Measurements from ENCODE around the gene SPAG7.

GRCh38 chr17:4973256-4974114, 5.9 kb upstream of the SPAG7 start:
- TF ChIP-seq REST (tag by site-specific recombination; IDR thresholded peaks at IDR 0.05) (no peak), ZBTB7A (tag by site-specific recombination; IDR thresholded peaks at IDR 0.05; ENCODE audit: low read depth) (no peak), ZNF16 (tag by site-specific recombination; IDR thresholded peaks at IDR 0.05; ENCODE audit: low read depth) (no peak), ZNF501 (tag by site-specific recombination; IDR thresholded peaks at IDR 0.05) (no peak), ZNF398 (tag by site-specific recombination; IDR thresholded peaks at IDR 0.05) (no peak)
